Astrocyte (in vitro differentiated cells and primary cell): ENCODE results near the gene ZNF846. TPM values are rescaled to one million over a fixed set of nuclear protein-coding genes. Genes with fewer than 3 reads are reported as not detected.
"Not testable (repeated sequence)": the region's sequence is repeated elsewhere in the genome, so short reads cannot be mapped to it uniquely, and the experiment has no call there.

Experiments
- DNase-seq: peaks from one replicate; pipeline ENCODE4 v3.0.0-alpha.2; 2010; ENCODE audit warnings: low read depth
- FAIRE-seq: peaks from 2 replicates; lab custom pipeline; 2011; peaks lifted over from hg19 to GRCh38; lab: Jason Lieb, UNC
- H2AFZ ChIP-seq: 2 replicates; pipeline ENCODE4 v1.6.0; 2012; ENCODE audit warnings: low read depth, low read length, inconsistent platforms
- H3K27ac ChIP-seq: 2 replicates; pipeline ENCODE4 v1.5.1; 2011; ENCODE audit warnings: low read depth, low read length, inconsistent platforms
- H3K27me3 ChIP-seq: 2 replicates; pipeline ENCODE4 v1.6.0; 2011; ENCODE audit warnings: low read length, inconsistent platforms; ENCODE audit not compliant: insufficient read depth
- H3K36me3 ChIP-seq: 2 replicates; pipeline ENCODE4 v1.5.1; 2011; ENCODE audit warnings: low read length, inconsistent platforms; ENCODE audit not compliant: insufficient read depth
- H3K4me1 ChIP-seq: 2 replicates; pipeline ENCODE4 v1.5.1; 2011; ENCODE audit warnings: low read length, inconsistent platforms; ENCODE audit not compliant: insufficient read depth
- H3K4me2 ChIP-seq: 2 replicates; pipeline ENCODE4 v1.6.0; 2012; ENCODE audit warnings: low read length, inconsistent platforms
- H3K4me3 ChIP-seq: 2 replicates; pipeline ENCODE4 v1.5.1; 2011; ENCODE audit warnings: low read depth, mild to moderate bottlenecking, low read length, inconsistent platforms; ENCODE audit not compliant: insufficient read depth
- H3K79me2 ChIP-seq: 2 replicates; pipeline ENCODE4 v1.6.0; 2012; ENCODE audit warnings: mild to moderate bottlenecking, low read length, inconsistent platforms; ENCODE audit not compliant: insufficient read depth
- H3K9ac ChIP-seq: 2 replicates; pipeline ENCODE4 v1.6.0; 2012; ENCODE audit warnings: mild to moderate bottlenecking, low read length, inconsistent platforms
- H3K9me3 ChIP-seq: 2 replicates; pipeline ENCODE4 v1.5.1; 2012; ENCODE audit warnings: low read depth, mild to moderate bottlenecking, low read length, inconsistent platforms; ENCODE audit not compliant: insufficient read depth
- H4K20me1 ChIP-seq: 2 replicates; pipeline ENCODE4 v1.6.0; 2012; ENCODE audit warnings: low read length, inconsistent platforms; ENCODE audit not compliant: insufficient read depth
- H3K27ac Mint-ChIP-seq: one replicate; pipeline ENCODE4 v1.8.0; 2021; ENCODE audit warnings: mild to moderate bottlenecking, mixed read lengths; ENCODE audit not compliant: unreplicated experiment
- H3K27me3 Mint-ChIP-seq: one replicate; pipeline ENCODE4 v1.8.0; 2021; ENCODE audit warnings: low read depth, mixed read lengths; ENCODE audit not compliant: unreplicated experiment
- H3K36me3 Mint-ChIP-seq: one replicate; pipeline ENCODE4 v1.8.0; 2021; ENCODE audit warnings: low read depth, mixed read lengths; ENCODE audit not compliant: unreplicated experiment
- H3K4me1 Mint-ChIP-seq: one replicate; pipeline ENCODE4 v1.8.0; 2021; ENCODE audit warnings: low read depth, mixed read lengths; ENCODE audit not compliant: unreplicated experiment
- H3K4me3 Mint-ChIP-seq: one replicate; pipeline ENCODE4 v1.8.0; 2021; ENCODE audit warnings: mild to moderate bottlenecking, moderate library complexity, mixed read lengths; ENCODE audit not compliant: unreplicated experiment
- H3K9me3 Mint-ChIP-seq: one replicate; pipeline ENCODE4 v1.8.0; 2021; ENCODE audit warnings: mild to moderate bottlenecking, mixed read lengths; ENCODE audit not compliant: unreplicated experiment
- CTCF ChIP-seq: IDR thresholded peaks from 2 replicates; pipeline ENCODE4 v1.5.1; 2011; ENCODE audit warnings: low read depth, mild to moderate bottlenecking, inconsistent platforms, low read length, moderate library complexity; ENCODE audit not compliant: insufficient read depth
- EZH2 ChIP-seq: IDR thresholded peaks from 2 replicates; pipeline ENCODE4 v1.6.1; 2012; ENCODE audit warnings: mild to moderate bottlenecking, low read length, inconsistent platforms; ENCODE audit not compliant: insufficient read depth
- total RNA-seq: library from RNA; stranded (reverse); gene quantifications from 2 replicates; pipeline ENCODE4 v1.2.1, GENCODE V29; 2021

Gene ZNF846
- total RNA-seq, 1 donor from 2014 or later, result 13.7 TPM

GRCh38 chr19:9729162-9729561 is 39.4 kb downstream of the ZNF846 start:
- no peaks in the 10 kb centered on the region for H3K79me2 ChIP-seq
- no peak for TF ChIP-seq EZH2
- no peak for TF ChIP-seq CTCF
- H3K27me3 Mint-ChIP-seq, result no peaks in the 10 kb centered on the region
- no peak overlapping the region for H2AFZ ChIP-seq
- no peak overlapping the region for H3K9ac ChIP-seq
- H3K4me1 Mint-ChIP-seq, result no peaks in the 10 kb centered on the region
- DNase-seq (no peak), FAIRE-seq (no peak)
- no peaks in the 10 kb centered on the region for H4K20me1 ChIP-seq
- no peaks in the 10 kb centered on the region for H3K36me3 Mint-ChIP-seq
- peaks cover 3% of the 10 kb centered on the region for H3K9me3 ChIP-seq
- no peak overlapping the region for H3K4me3 Mint-ChIP-seq
- H3K27me3 ChIP-seq, result no peaks in the 10 kb centered on the region
- no peaks in the 10 kb centered on the region for H3K36me3 ChIP-seq
- H3K4me3 ChIP-seq, result no peak overlapping the region
- H3K27ac ChIP-seq, result no peak overlapping the region
- no peak overlapping the region for H3K4me2 ChIP-seq
- peaks cover 18% of the 10 kb centered on the region for H3K9me3 Mint-ChIP-seq
- no peak overlapping the region for H3K27ac Mint-ChIP-seq
- H3K4me1 ChIP-seq, result no peaks in the 10 kb centered on the region

- no peak overlapping the region for H3K4me3 Mint-ChIP-seq
- H3K27me3 ChIP-seq, result no peaks in the 10 kb centered on the region
- peaks cover 3% of the 10 kb centered on the region for H3K9me3 ChIP-seq
- H3K27ac Mint-ChIP-seq, result no peak overlapping the region
- no peaks in the 10 kb centered on the region for H4K20me1 ChIP-seq
- H3K4me1 Mint-ChIP-seq, result no peaks in the 10 kb centered on the region
- H3K27me3 Mint-ChIP-seq, result no peaks in the 10 kb centered on the region
- H3K4me2 ChIP-seq, result no peak overlapping the region
- H3K4me3 ChIP-seq, result no peak overlapping the region
- no peaks in the 10 kb centered on the region for H3K79me2 ChIP-seq
- no peaks in the 10 kb centered on the region for H3K36me3 ChIP-seq
- no peak for DNase-seq
- H3K36me3 Mint-ChIP-seq, result no peaks in the 10 kb centered on the region
- FAIRE-seq, result no peak
- no peak overlapping the region for H3K27ac ChIP-seq
- no peak overlapping the region for H3K9ac ChIP-seq
- peaks cover 28% of the 10 kb centered on the region for H3K9me3 Mint-ChIP-seq
- no peak overlapping the region for H2AFZ ChIP-seq
- no peaks in the 10 kb centered on the region for H3K4me1 ChIP-seq
- TF ChIP-seq EZH2 (no peak), CTCF (no peak)
Measured at GRCh38 chr19:9727644-9728043, 40.9 kb downstream of the ZNF846 start.

GRCh38 chr19:9725508-9726201 is 42.9 kb downstream of the ZNF846 start:
- not testable (repeated sequence) for H3K27ac Mint-ChIP-seq, H3K4me2 ChIP-seq, H3K4me3 ChIP-seq, H2AFZ ChIP-seq, H3K79me2 ChIP-seq, H3K4me1 ChIP-seq, H4K20me1 ChIP-seq, H3K27me3 ChIP-seq, H3K9ac ChIP-seq, H3K36me3 Mint-ChIP-seq, H3K4me3 Mint-ChIP-seq, H3K4me1 Mint-ChIP-seq, H3K27ac ChIP-seq, FAIRE-seq, H3K9me3 ChIP-seq, DNase-seq, H3K36me3 ChIP-seq, H3K27me3 Mint-ChIP-seq
- peaks cover 30% of the 10 kb centered on the region for H3K9me3 Mint-ChIP-seq
